ENCODE measurements around the gene MAGI2. TPM values are rescaled to one million over a fixed set of nuclear protein-coding genes. Genes with fewer than 3 reads are reported as not detected.

The MAGI2 gene
- total and polyA plus RNA-seq, 4 donors: 0.37 to 4.1 (median 1.4) TPM

GRCh38 chr7:78134256-78134655, 1319.2 kb downstream of the MAGI2 start:
- no peaks in the 10 kb centered on the region for H3K36me3 ChIP-seq (ENCODE audit: control insufficient read depth in 4 of 4, insufficient read depth in 3 of 4, low read depth in 1 of 4, low read length in 3 of 4)
- no peak overlapping the region for H3K9ac ChIP-seq (ENCODE audit: low read depth in 1 of 2, low read length in 2 of 2)
- H3K27ac ChIP-seq (ENCODE audit: low read depth in 1 of 2, low read length in 2 of 2): no peak overlapping the region
- H3K9me3 ChIP-seq (ENCODE audit: control insufficient read depth in 4 of 4, low read length in 3 of 4): no peaks in the 10 kb centered on the region
- 45% methylated on average over 2 of the region's 2 CpGs for whole genome bisulfite sequencing
- H3K27me3 ChIP-seq (ENCODE audit: control insufficient read depth in 4 of 4, insufficient read depth in 4 of 4, low read length in 3 of 4): no peaks in the 10 kb centered on the region
- no peak for DNase-seq (ENCODE audit: low spot score)
- no peaks in the 10 kb centered on the region for H3K4me1 ChIP-seq (ENCODE audit: control insufficient read depth in 4 of 4, insufficient read depth in 4 of 4, low read length in 3 of 4)
- TF ChIP-seq GABPA (IDR thresholded peaks at IDR 0.05 in 1 of 2, conservative IDR thresholded peaks at IDR 0.05 in 1 of 2): no peak
- TF ChIP-seq JUND (IDR thresholded peaks at IDR 0.05): no peak
- TF ChIP-seq MAX (IDR thresholded peaks at IDR 0.05): no peak
- TF ChIP-seq ATF3 (IDR thresholded peaks at IDR 0.05): no peak
- TF ChIP-seq HNF4G (IDR thresholded peaks at IDR 0.05): no peak
- peak; percentile 68 to 73 for TF ChIP-seq RAD21 (IDR thresholded peaks at IDR 0.05)
- no peak for TF ChIP-seq SP1 (IDR thresholded peaks at IDR 0.05)
- TF ChIP-seq TAF1 (conservative IDR thresholded peaks at IDR 0.05): no peak
- TF ChIP-seq FOXA1 (IDR thresholded peaks at IDR 0.05): no peak
- TF ChIP-seq, protein P1, sequence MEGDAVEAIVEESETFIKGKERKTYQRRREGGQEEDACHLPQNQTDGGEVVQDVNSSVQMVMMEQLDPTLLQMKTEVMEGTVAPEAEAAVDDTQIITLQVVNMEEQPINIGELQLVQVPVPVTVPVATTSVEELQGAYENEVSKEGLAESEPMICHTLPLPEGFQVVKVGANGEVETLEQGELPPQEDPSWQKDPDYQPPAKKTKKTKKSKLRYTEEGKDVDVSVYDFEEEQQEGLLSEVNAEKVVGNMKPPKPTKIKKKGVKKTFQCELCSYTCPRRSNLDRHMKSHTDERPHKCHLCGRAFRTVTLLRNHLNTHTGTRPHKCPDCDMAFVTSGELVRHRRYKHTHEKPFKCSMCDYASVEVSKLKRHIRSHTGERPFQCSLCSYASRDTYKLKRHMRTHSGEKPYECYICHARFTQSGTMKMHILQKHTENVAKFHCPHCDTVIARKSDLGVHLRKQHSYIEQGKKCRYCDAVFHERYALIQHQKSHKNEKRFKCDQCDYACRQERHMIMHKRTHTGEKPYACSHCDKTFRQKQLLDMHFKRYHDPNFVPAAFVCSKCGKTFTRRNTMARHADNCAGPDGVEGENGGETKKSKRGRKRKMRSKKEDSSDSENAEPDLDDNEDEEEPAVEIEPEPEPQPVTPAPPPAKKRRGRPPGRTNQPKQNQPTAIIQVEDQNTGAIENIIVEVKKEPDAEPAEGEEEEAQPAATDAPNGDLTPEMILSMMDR (IDR thresholded peaks at IDR 0.05; ENCODE audit: low read depth, low read length, missing input control): peak; percentile 37
- H3K4me3 ChIP-seq (ENCODE audit: low read depth in 1 of 3, low read length in 3 of 3): no peak overlapping the region

GRCh38 chr7:78130446-78131215, 1322.8 kb downstream of the MAGI2 start:
- H3K36me3 ChIP-seq (ENCODE audit: control insufficient read depth in 4 of 4, insufficient read depth in 3 of 4, low read depth in 1 of 4, low read length in 3 of 4): no peaks in the 10 kb centered on the region
- no peak overlapping the region for H3K27ac ChIP-seq (ENCODE audit: low read depth in 1 of 2, low read length in 2 of 2)
- TF ChIP-seq GABPA (IDR thresholded peaks at IDR 0.05 in 1 of 2, conservative IDR thresholded peaks at IDR 0.05 in 1 of 2) (no peak), NR2F2 (IDR thresholded peaks at IDR 0.05) (no peak), FOXA2 (IDR thresholded peaks at IDR 0.05) (no peak), REST (IDR thresholded peaks at IDR 0.05) (no peak), MAX (IDR thresholded peaks at IDR 0.05) (no peak), HNF4A (conservative IDR thresholded peaks at IDR 0.05) (no peak)
- TF ChIP-seq, protein P1 (IDR thresholded peaks at IDR 0.05; ENCODE audit: low read depth, low read length, missing input control): no peak
- no peaks in the 10 kb centered on the region for H3K9me3 ChIP-seq (ENCODE audit: control insufficient read depth in 4 of 4, low read length in 3 of 4)
- H3K27me3 ChIP-seq (ENCODE audit: control insufficient read depth in 4 of 4, insufficient read depth in 4 of 4, low read length in 3 of 4): no peaks in the 10 kb centered on the region
- no peaks in the 10 kb centered on the region for H3K4me1 ChIP-seq (ENCODE audit: control insufficient read depth in 4 of 4, insufficient read depth in 4 of 4, low read length in 3 of 4)
- H3K4me3 ChIP-seq (ENCODE audit: low read depth in 1 of 3, low read length in 3 of 3): no peak overlapping the region
- no peak for DNase-seq (ENCODE audit: low spot score)
- WGBS: 68% methylated on average over 5 of the region's 5 CpGs
- no peak overlapping the region for H3K9ac ChIP-seq (ENCODE audit: low read depth in 1 of 2, low read length in 2 of 2)

All from liver (tissue), 9 donors.